ENCODE results near the gene DCDC2.
"Not testable (repeated sequence)": the region's sequence is repeated elsewhere in the genome, so short reads cannot be mapped to it uniquely, and the experiment has no call there.

Gene DCDC2

DNA sequence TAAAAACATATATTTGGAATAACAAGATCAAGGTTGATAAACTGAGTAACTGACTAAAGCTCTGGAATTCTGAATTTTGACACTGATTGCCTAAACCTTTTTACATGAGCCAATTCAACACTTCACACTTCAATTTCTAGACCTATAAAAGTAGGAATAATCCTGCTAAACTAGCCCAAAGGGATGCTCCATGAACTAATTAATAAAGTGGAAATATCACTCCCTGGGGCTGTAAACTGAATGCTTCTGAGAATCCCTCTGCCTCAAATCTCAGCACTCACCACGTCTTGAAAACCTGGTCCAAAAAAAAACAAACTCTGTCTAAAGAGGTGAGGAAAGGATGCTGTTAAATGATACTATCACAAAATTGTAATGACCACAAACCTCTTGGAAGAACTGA lies 50.9 kb downstream of the DCDC2 start:
- Histone ChIP-seq H3K27ac (ENCODE audit: low read depth, low read length) (no peak overlapping the region), H3K36me3 (ENCODE audit: control insufficient read depth in 1 of 2, insufficient read depth in 2 of 2, low read length in 2 of 2) (no peaks in the 10 kb centered on the region), H3K4me1 (ENCODE audit: control insufficient read depth in 1 of 2, insufficient read depth in 2 of 2, low read length in 2 of 2) (no peaks in the 10 kb centered on the region), H3K9ac (ENCODE audit: low read depth in 1 of 2, low read length in 2 of 2) (no peak overlapping the region), H3K27me3 (ENCODE audit: control insufficient read depth in 1 of 2, insufficient read depth in 2 of 2, low read length in 2 of 2) (no peaks in the 10 kb centered on the region), H3K9me3 (ENCODE audit: control insufficient read depth in 1 of 2, low read length in 2 of 2) (peaks cover 0 to 6% of the 10 kb centered on the region in 2 donors), H3K4me3 (ENCODE audit: low read depth in 1 of 2, low read length in 2 of 2) (no peak overlapping the region)

DNA sequence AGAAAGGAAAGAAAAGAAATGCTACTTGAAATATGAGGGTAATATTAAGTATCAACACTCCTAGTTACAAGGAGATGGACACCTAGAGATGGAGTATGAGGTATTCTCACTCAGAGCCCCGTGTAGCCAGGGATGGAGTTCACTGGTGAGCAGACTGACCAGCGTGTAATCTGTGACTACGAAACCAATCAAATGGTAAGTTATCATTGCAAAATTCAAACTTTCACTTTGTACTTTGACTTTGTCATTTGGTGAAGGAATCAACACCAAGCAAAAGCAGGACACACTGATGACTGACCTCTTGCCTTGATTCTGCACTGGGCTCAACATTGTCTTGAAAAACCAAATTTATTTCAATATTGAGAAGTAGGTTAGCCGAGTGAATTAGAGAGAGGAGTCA lies 51.8 kb downstream of the DCDC2 start:
- H3K9ac ChIP-seq (ENCODE audit: low read depth in 1 of 2, low read length in 2 of 2): no peak overlapping the region
- H3K4me1 ChIP-seq (ENCODE audit: control insufficient read depth in 1 of 2, insufficient read depth in 2 of 2, low read length in 2 of 2): no peaks in the 10 kb centered on the region
- H3K4me3 ChIP-seq (ENCODE audit: low read depth in 1 of 2, low read length in 2 of 2): no peak overlapping the region
- H3K36me3 ChIP-seq (ENCODE audit: control insufficient read depth in 1 of 2, insufficient read depth in 2 of 2, low read length in 2 of 2): no peaks in the 10 kb centered on the region
- no peak overlapping the region for H3K27ac ChIP-seq (ENCODE audit: low read depth, low read length)
- no peaks in the 10 kb centered on the region for H3K27me3 ChIP-seq (ENCODE audit: control insufficient read depth in 1 of 2, insufficient read depth in 2 of 2, low read length in 2 of 2)
- no peaks in the 10 kb centered on the region for H3K9me3 ChIP-seq (ENCODE audit: control insufficient read depth in 1 of 2, low read length in 2 of 2)

DNA sequence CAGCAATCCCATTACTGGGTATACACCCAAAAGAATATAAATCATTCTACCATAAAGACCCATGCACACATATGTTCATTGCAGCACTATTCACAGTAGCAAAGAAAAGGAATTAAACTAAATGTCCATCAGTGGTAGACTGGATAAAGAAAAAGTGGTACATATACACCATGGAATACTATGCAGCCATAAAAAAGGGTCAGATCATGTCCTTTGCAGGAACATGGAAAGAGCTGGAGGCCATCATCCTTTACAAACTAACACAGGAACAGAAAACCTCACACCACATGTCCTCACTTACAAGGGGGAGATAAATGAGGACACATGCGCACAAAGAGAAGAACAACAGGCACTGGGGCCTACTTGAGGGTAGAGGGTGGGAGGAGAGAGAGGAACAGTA lies 60.9 kb downstream of the DCDC2 start:
- Histone ChIP-seq H3K27me3 (ENCODE audit: control insufficient read depth in 1 of 2, insufficient read depth in 2 of 2, low read length in 2 of 2) (no peaks in the 10 kb centered on the region), H3K36me3 (ENCODE audit: control insufficient read depth in 1 of 2, insufficient read depth in 2 of 2, low read length in 2 of 2) (no peaks in the 10 kb centered on the region)

DNA sequence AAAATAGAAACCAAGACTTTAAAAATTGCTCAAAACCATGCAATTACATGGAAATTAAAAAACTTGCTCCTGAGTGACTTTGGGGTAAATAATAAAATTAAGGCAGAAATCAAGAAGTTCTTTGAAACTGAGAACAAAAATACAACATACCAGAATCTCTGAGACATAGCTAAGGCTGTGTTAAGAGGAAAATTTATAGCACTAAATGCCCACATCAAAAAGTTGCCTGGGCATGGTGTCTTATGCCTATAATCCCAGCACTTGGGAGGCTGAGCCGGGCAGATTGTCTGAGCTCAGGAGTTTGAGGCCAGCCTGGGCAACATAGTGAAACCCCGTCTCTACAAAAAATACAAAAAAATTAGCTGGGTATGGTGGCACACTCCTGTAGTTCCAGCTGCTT lies 64.0 kb downstream of the DCDC2 start:
- H3K36me3 ChIP-seq (ENCODE audit: control insufficient read depth in 1 of 2, insufficient read depth in 2 of 2, low read length in 2 of 2); H3K27ac ChIP-seq (ENCODE audit: low read depth, low read length); H3K9me3 ChIP-seq (ENCODE audit: control insufficient read depth in 1 of 2, low read length in 2 of 2); H3K4me3 ChIP-seq (ENCODE audit: low read depth in 1 of 2, low read length in 2 of 2); H3K27me3 ChIP-seq (ENCODE audit: control insufficient read depth in 1 of 2, insufficient read depth in 2 of 2, low read length in 2 of 2); H3K4me1 ChIP-seq (ENCODE audit: control insufficient read depth in 1 of 2, insufficient read depth in 2 of 2, low read length in 2 of 2); H3K9ac ChIP-seq (ENCODE audit: low read depth in 1 of 2, low read length in 2 of 2): not testable (repeated sequence)

More for the DNA sequence above, 60.9 kb downstream of the DCDC2 start:
- no peaks in the 10 kb centered on the region for H3K4me1 ChIP-seq (ENCODE audit: control insufficient read depth in 1 of 2, insufficient read depth in 2 of 2, low read length in 2 of 2)
- H3K9ac ChIP-seq (ENCODE audit: low read depth in 1 of 2, low read length in 2 of 2): no peak overlapping the region
- H3K4me3 ChIP-seq (ENCODE audit: low read depth in 1 of 2, low read length in 2 of 2): no peak overlapping the region
- H3K27ac ChIP-seq (ENCODE audit: low read depth, low read length): no peak overlapping the region
- H3K9me3 ChIP-seq (ENCODE audit: control insufficient read depth in 1 of 2, low read length in 2 of 2): no peaks in the 10 kb centered on the region

DNA sequence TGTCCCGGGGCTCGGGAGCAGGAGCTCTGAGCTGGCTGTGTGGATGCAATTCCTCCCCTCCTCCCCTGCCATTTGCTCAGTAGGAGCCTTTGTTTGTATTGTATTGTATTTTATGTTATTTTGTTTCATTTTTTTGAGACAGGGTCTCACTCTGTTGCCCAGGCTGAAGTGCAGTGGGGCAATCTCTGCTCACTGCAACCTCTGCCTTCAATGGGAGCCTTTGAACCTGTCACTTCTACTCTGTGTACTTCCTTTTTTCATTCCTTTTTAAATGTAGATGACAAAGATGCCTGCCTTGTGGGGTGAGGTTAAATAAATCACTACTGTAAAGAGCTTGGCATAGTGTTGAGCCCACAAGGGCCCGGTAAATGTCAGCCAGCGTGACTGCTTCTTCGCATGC lies 70.6 kb downstream of the DCDC2 start:
- H3K27me3 ChIP-seq (ENCODE audit: control insufficient read depth in 1 of 2, insufficient read depth in 2 of 2, low read length in 2 of 2): no peaks in the 10 kb centered on the region
- H3K4me1 ChIP-seq (ENCODE audit: control insufficient read depth in 1 of 2, insufficient read depth in 2 of 2, low read length in 2 of 2): peaks cover 0 to 6% of the 10 kb centered on the region in 2 donors
- no peak overlapping the region for H3K27ac ChIP-seq (ENCODE audit: low read depth, low read length)
- no peak overlapping the region for H3K9ac ChIP-seq (ENCODE audit: low read depth in 1 of 2, low read length in 2 of 2)
- H3K36me3 ChIP-seq (ENCODE audit: control insufficient read depth in 1 of 2, insufficient read depth in 2 of 2, low read length in 2 of 2): no peaks in the 10 kb centered on the region
- H3K4me3 ChIP-seq (ENCODE audit: low read depth in 1 of 2, low read length in 2 of 2): no peak overlapping the region
- no peaks in the 10 kb centered on the region for H3K9me3 ChIP-seq (ENCODE audit: control insufficient read depth in 1 of 2, low read length in 2 of 2)

DNA sequence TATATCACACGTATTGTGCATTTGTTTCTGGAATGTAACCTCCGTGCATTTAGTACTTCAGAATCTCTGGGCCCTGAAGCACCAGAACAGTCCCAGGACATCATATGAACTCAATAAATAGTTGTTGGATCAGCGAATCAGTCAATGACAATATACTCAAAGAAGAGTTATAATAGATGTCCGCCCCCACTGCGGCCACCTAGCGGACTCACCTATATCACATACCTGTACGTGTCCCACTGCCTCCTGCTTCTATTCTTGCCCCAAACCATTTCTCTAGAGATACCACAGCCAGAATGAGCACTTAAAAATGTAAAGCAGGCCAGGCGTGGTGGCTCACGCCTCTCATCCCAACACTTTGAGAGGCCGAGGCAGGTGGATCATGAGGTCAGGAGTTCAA lies 73.9 kb downstream of the DCDC2 start:
- H3K4me3 ChIP-seq (ENCODE audit: low read depth in 1 of 2, low read length in 2 of 2): no peak overlapping the region
- no peak overlapping the region for H3K9ac ChIP-seq (ENCODE audit: low read depth in 1 of 2, low read length in 2 of 2)
- peaks cover 0 to 6% of the 10 kb centered on the region in 2 donors for H3K4me1 ChIP-seq (ENCODE audit: control insufficient read depth in 1 of 2, insufficient read depth in 2 of 2, low read length in 2 of 2)
- peaks cover 0 to under 1% of the 10 kb centered on the region in 2 donors for H3K27me3 ChIP-seq (ENCODE audit: control insufficient read depth in 1 of 2, insufficient read depth in 2 of 2, low read length in 2 of 2)
- H3K9me3 ChIP-seq (ENCODE audit: control insufficient read depth in 1 of 2, low read length in 2 of 2): no peaks in the 10 kb centered on the region
- no peak overlapping the region for H3K27ac ChIP-seq (ENCODE audit: low read depth, low read length)
- H3K36me3 ChIP-seq (ENCODE audit: control insufficient read depth in 1 of 2, insufficient read depth in 2 of 2, low read length in 2 of 2): no peaks in the 10 kb centered on the region

DNA sequence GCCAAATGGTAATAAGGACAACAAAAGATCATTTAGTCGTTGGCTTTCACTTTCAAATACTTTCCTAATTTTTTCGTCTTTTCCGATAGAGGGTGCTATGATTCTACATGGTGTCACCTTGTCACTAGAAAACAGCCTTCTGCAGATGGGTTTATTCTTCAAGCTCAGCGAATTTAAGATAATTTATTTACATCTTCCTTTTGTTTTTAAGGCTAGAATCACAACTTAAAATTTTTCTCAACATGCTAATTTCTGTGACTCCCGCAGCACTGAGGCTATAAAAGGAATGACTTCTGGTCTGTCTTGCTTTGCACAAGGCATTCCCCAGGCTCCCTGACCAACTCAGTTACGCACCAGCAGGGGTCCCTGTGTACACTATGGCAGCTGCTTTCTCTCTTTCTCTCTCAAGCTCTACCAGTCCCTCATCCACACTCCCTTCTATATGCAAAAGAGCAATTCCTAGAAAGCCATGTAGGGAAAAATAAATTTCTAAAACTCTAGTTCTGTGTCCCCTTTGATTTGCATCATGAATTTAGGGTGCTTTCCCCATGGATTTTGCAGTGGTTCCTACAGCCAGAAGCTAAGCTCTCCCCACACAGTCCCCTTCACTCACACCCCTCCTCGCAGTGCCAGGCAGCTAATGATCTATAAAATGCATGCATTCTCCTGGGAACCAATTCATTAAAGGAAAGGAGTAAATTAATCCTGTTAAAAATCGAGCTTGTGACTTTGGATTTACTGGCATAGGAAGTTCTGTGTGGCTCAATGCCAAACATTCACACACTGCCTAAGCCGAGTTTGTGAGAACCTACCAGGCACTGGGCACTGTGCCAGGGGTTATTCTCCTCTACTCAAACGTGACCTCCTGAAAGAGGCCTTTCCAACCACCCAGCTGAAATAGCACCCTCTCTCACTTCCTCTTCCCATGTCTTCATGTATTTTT lies 74.5 kb downstream of the DCDC2 start:
- no peaks in the 10 kb centered on the region for H3K36me3 ChIP-seq (ENCODE audit: control insufficient read depth in 1 of 2, insufficient read depth in 2 of 2, low read length in 2 of 2)
- no peaks in the 10 kb centered on the region for H3K9me3 ChIP-seq (ENCODE audit: control insufficient read depth in 1 of 2, low read length in 2 of 2)
- H3K4me1 ChIP-seq (ENCODE audit: control insufficient read depth in 1 of 2, insufficient read depth in 2 of 2, low read length in 2 of 2): peaks cover 0 to 6% of the 10 kb centered on the region in 2 donors
- H3K4me3 ChIP-seq (ENCODE audit: low read depth in 1 of 2, low read length in 2 of 2): no peak overlapping the region
- H3K9ac ChIP-seq (ENCODE audit: low read depth in 1 of 2, low read length in 2 of 2): no peak overlapping the region
- no peak overlapping the region for H3K27ac ChIP-seq (ENCODE audit: low read depth, low read length)
- peaks cover 0 to 5% of the 10 kb centered on the region in 2 donors for H3K27me3 ChIP-seq (ENCODE audit: control insufficient read depth in 1 of 2, insufficient read depth in 2 of 2, low read length in 2 of 2)

DNA sequence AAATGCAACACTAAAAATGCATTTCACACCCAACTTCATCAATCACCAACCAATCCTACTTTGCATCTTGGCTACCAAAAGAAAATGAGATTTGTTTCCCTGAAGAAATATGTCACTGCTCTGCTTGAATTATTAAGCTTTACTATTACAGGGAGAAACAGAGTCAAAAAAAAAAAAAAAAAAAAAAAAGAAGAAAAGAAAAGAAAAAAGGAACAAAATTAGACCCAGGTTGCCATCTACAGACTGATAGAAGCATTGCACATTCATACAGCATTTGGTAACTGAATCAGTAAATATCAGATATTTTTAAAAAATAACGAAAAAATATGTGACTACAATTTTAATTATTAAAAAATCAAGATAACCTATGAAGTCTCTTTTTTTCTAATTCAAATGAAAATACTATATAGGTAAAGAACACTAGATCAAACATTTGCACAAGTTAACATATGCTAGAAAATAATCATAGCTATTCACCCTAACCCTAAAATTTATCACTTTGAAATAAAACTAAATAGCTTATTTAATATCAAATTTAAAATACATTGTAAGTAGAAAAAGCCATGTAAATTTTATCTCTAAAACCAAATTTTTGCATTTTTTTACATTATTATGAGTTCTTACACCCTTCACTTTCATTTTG lies 83.3 kb downstream of the DCDC2 start:
- no peak overlapping the region for H3K4me3 ChIP-seq (ENCODE audit: low read depth in 1 of 2, low read length in 2 of 2)
- H3K27me3 ChIP-seq (ENCODE audit: control insufficient read depth in 1 of 2, insufficient read depth in 2 of 2, low read length in 2 of 2): peaks cover 0 to 9% of the 10 kb centered on the region in 2 donors
- H3K4me1 ChIP-seq (ENCODE audit: control insufficient read depth in 1 of 2, insufficient read depth in 2 of 2, low read length in 2 of 2): no peaks in the 10 kb centered on the region
- H3K36me3 ChIP-seq (ENCODE audit: control insufficient read depth in 1 of 2, insufficient read depth in 2 of 2, low read length in 2 of 2): no peaks in the 10 kb centered on the region
- H3K9ac ChIP-seq (ENCODE audit: low read depth in 1 of 2, low read length in 2 of 2): no peak overlapping the region
- H3K27ac ChIP-seq (ENCODE audit: low read depth, low read length): no peak overlapping the region
- no peaks in the 10 kb centered on the region for H3K9me3 ChIP-seq (ENCODE audit: control insufficient read depth in 1 of 2, low read length in 2 of 2)

DNA sequence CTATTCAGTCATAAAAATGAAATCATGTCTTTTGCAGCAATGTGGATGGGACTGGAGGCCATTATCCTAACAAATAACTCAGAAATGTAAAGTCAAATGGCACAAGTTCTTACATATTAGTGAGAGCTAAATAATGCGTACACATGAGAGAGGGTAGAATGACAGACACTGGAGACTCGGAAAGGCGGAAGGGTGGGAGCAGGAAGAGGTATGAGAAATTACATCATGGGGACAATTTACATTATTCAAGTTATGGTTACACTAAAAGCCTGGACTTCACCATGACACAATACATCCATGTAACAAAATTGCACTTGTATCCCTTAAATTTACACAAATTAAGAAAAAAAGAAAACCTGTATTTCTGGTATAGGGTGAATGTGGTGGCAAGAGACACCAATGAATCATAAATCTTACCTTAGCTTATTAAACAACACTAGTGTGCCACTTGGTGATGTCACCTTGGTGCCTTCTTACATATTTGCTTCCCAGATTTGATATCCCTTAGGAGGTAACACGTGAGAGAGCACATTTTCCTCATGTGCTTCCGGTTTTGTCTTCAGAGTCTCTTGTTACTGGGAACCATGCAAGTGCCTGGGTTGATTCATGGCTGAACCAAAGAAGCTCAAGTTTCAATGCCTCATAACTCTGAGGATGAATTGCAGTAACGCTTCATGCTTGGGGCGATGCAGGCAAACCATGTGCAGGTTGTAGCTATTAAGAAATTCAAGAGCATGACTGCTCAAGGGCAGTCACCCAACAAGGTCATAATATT lies 84.6 kb downstream of the DCDC2 start:
- Histone ChIP-seq H3K9me3 (ENCODE audit: control insufficient read depth in 1 of 2, low read length in 2 of 2) (no peaks in the 10 kb centered on the region), H3K36me3 (ENCODE audit: control insufficient read depth in 1 of 2, insufficient read depth in 2 of 2, low read length in 2 of 2) (no peaks in the 10 kb centered on the region), H3K9ac (ENCODE audit: low read depth in 1 of 2, low read length in 2 of 2) (no peak overlapping the region), H3K4me1 (ENCODE audit: control insufficient read depth in 1 of 2, insufficient read depth in 2 of 2, low read length in 2 of 2) (no peaks in the 10 kb centered on the region), H3K27ac (ENCODE audit: low read depth, low read length) (no peak overlapping the region), H3K27me3 (ENCODE audit: control insufficient read depth in 1 of 2, insufficient read depth in 2 of 2, low read length in 2 of 2) (peaks cover 0 to 3% of the 10 kb centered on the region in 2 donors), H3K4me3 (ENCODE audit: low read depth in 1 of 2, low read length in 2 of 2) (no peak overlapping the region)

DNA sequence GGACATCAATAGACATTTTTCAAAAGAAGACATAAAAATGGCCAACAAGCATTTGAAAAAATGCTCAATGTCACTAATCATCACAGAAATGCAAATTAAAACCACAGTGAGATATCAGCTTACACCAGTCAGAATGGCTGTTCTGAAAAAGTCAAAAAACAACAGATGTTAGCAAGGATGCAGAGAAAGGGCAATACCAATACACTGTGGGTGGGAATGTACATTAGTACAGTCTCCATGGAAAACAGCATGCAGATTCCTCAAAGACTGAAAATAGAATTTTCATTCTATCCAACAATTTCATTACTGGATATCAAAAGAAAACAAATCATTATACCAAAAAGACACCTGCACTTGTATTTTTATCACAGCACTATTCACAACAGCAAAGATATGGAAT lies 85.3 kb downstream of the DCDC2 start:
- Histone ChIP-seq H3K4me3 (ENCODE audit: low read depth in 1 of 2, low read length in 2 of 2) (no peak overlapping the region), H3K9me3 (ENCODE audit: control insufficient read depth in 1 of 2, low read length in 2 of 2) (no peaks in the 10 kb centered on the region), H3K36me3 (ENCODE audit: control insufficient read depth in 1 of 2, insufficient read depth in 2 of 2, low read length in 2 of 2) (no peaks in the 10 kb centered on the region), H3K27me3 (ENCODE audit: control insufficient read depth in 1 of 2, insufficient read depth in 2 of 2, low read length in 2 of 2) (no peaks in the 10 kb centered on the region), H3K9ac (ENCODE audit: low read depth in 1 of 2, low read length in 2 of 2) (no peak overlapping the region), H3K4me1 (ENCODE audit: control insufficient read depth in 1 of 2, insufficient read depth in 2 of 2, low read length in 2 of 2) (no peaks in the 10 kb centered on the region), H3K27ac (ENCODE audit: low read depth, low read length) (no peak overlapping the region)
